ENCODE data around the gene MED29. TPM values are rescaled to one million over a fixed set of nuclear protein-coding genes. Genes with fewer than 3 reads are reported as not detected.

The MED29 gene
- total and polyA plus RNA-seq, 2 experiments from 2014 or later, result 26.1 to 62.0 TPM

GRCh38 chr19:39425744-39426143, 34.6 kb downstream of the MED29 start (continued):
- no peak for TF ChIP-seq ZNF462 (CRISPR knock-in tag; IDR thresholded peaks at IDR 0.05)
- no peak for TF ChIP-seq ZNF114 (CRISPR knock-in tag; IDR thresholded peaks at IDR 0.05)
- no peak for TF ChIP-seq POLR2AphosphoS5 (IDR thresholded peaks at IDR 0.05; ENCODE audit: low read depth)
- no peak for TF ChIP-seq CTCF (conservative IDR thresholded peaks at IDR 0.05; ENCODE audit: low read depth in 2 of 2)

- ATAC-seq (no peak), DNase-seq (ENCODE audit: low spot score) (no peak)
- Histone ChIP-seq H2AFZ (no peak overlapping the region), H3K4me1 (ENCODE audit: insufficient read depth) (peaks cover 26% of the 10 kb centered on the region), H3K36me3 (ENCODE audit: insufficient read depth) (no peaks in the 10 kb centered on the region), H3K79me2 (replicated peaks; ENCODE audit: insufficient read depth) (no peaks in the 10 kb centered on the region), H3K27ac (ENCODE audit: low read depth) (peak overlapping the region; percentile 12; the same call in 1 of the 2 replicates), H3K27me3 (ENCODE audit: insufficient read depth) (no peaks in the 10 kb centered on the region), H3F3A (replicated peaks; ENCODE audit: low read depth) (peaks cover 18% of the 10 kb centered on the region), H4K20me1 (replicated peaks; ENCODE audit: insufficient read depth) (no peaks in the 10 kb centered on the region; the same call in 1 of the 2 replicates), H3K9me2 (ENCODE audit: insufficient read depth) (no peaks in the 10 kb centered on the region), H3K4me2 (no peak overlapping the region), H3K4me3 (no peak overlapping the region)
- Mint-ChIP-seq H3K4me3 (no peak overlapping the region; the same call in 2 of the 3 replicates), H3K27me3 (ENCODE audit: insufficient read depth, low read depth, poor library complexity) (peaks cover 32% of the 10 kb centered on the region), H3K9me3 (no peaks in the 10 kb centered on the region; the same call in 2 of the 3 replicates), H3K27ac (no peak overlapping the region), H3K36me3 (ENCODE audit: low read depth) (peaks cover 49% of the 10 kb centered on the region), H3K4me1 (peaks cover 33% of the 10 kb centered on the region)
- no peak for TF ChIP-seq ETS1 (IDR thresholded peaks at IDR 0.05)
- no peak for TF ChIP-seq ZNF114 (CRISPR knock-in tag; IDR thresholded peaks at IDR 0.05)
- TF ChIP-seq ZNF462 (CRISPR knock-in tag; IDR thresholded peaks at IDR 0.05), result no peak
- no peak for TF ChIP-seq ZNF331 (CRISPR knock-in tag; IDR thresholded peaks at IDR 0.05; ENCODE audit: low read depth)
- no peak for TF ChIP-seq POLR2AphosphoS5 (IDR thresholded peaks at IDR 0.05; ENCODE audit: low read depth)
Observed at GRCh38 chr19:39426170-39426569, 35.0 kb downstream of the MED29 start.
